Activated CD4-positive, alpha-beta T cell treated with anti-CD3 and anti-CD28 coated beads, Interleukin-2, Interleukin-4, amounts not matched to agents 100 ng/mL and 50 ng/mL, durations not matched to agents 16 hours and 8 hours (primary cell): Measurements from ENCODE around the gene ZCRB1.

ENCODE experiments used
- DNase-seq: peaks from one replicate; pipeline ENCODE4 v3.0.0-alpha.2; 2020; ENCODE audit warnings: low spot score

The ZCRB1 gene

GRCh38 chr12:42281278-42281677 lies 44.6 kb downstream of the ZCRB1 start:
- no peak for DNase-seq

DNA sequence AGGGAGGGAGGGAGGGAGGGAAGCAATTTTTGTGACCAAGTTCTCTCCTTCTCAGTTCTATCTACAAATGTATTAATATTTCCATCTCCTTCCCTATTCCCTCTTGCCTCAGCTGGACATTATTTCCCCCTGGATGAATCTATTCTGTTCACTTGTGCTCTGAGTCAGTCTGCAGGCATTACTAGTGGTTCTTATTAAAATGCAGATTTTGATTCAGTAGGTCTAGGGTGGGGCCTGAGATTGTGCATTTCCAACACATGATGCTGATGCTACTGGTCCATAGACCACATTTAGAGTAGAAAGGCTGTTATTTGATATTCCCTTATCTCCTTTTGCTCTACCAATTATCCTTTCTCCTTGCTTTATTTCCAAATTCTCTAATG lies 47.8 kb downstream of the ZCRB1 start:
- DNase-seq = no peak

DNA sequence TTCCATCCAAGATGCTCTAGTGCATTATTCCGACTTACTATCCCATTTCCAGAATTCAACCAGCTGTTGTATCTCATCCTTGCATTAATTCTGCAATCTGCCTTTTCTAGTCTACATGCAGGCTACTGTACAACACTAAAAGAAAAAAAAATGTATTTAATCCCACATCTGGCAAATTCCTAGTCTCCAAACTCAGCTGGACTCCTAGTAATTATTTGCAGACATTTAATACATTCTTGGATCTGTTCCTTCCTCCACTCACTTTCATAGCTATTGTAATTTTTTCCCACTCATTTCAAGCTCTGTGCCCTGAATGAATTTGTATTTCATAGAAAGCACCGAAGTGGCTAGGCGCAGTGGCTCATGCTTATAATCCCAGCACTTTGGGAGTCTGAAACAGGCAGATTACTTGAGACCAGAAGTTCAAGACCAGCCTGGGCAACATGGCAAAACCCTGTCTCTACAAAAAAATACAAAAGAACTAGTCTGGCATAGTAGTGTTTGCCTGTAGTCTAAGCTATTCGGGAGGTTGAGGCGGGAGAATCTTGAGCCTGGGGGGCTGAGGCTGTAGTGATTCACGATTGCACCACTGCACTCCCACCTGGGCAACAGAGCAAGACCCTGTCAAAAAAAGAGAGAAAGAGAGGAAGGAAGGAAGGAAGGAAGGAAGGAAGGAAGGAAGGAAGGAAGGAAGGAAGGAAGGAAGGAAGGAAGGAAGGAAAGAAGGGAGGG lies 48.3 kb downstream of the ZCRB1 start:
- DNase-seq = no peak

DNA sequence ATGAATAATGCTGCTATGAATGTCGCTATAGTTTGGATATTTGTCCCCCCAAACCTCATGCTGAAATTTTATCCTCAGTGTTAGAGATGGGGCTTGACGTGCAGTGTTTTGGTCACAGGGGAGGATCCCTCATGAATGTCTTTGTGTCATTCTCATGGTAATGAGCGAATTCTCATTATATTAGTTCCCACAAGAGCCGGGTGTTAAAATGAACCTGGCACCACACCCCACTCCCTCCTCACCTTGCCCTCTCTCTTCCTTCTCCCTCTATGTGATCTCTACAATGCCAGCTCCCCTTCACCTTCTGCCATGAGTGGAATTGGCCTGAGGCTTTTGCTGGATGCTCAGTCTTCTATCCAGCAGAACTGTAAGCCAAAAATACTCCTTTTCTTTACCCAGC lies 50.4 kb downstream of the ZCRB1 start:
- DNase-seq = no peak

GRCh38 chr12:42273706-42274105 lies 52.2 kb downstream of the ZCRB1 start:
- no peak for DNase-seq

DNA sequence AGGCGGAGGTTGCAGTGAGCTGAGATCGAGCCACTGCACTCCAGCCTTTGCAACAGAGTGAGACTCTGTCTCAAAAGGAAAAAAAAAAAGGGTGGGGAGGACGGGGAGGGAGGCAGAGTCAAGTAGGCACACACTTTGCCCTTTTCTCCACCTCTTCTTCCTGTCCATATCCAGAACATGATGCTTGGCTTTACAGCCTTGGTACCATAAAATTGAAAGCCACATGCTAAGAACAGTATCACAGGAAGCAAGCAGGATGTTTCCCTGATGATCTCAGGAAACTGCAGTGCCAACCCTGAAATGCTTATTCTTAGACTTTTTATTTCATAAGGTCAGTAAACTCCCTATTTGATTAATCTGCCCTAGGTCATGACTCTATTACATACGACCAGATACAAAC lies 55.3 kb downstream of the ZCRB1 start:
- no peak for DNase-seq

- DNase-seq = no peak
Observed at GRCh38 chr12:42267413-42268190, 58.3 kb downstream of the ZCRB1 start.

DNA sequence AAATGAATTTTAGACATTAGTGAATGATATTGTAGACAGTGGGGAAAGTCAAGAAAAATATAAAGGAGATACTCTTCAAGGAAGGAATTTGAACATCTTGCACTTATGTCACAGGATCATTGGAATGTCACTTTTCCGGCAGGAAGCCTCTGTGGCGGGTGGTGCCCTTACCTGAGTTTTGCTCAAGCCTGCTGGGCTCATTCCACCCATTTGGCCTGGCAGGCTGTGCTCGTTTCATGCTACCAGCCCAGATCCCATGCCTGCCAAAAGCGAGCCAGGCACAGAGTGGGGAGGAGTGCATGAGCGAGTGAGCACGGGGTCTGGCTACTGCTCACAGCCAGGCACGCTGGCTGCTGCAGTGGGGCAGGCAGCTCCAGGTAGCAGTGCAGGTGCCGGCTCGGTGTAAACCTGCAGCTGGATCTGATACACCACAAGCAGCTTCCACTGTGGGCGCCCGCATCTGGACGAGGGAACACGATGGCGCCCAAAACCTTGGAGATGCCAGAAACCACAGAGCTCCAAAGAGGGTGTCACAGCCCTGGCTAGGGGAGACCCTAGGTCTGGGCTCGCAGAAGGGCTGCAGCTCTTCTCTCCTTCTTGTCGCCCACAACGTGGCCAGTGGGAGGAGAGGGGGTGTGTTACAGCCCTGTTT lies 59.2 kb downstream of the ZCRB1 start:
- DNase-seq = no peak

- DNase-seq = no peak
Observed at GRCh38 chr12:42262271-42262670, 63.6 kb downstream of the ZCRB1 start.
